ENCODE measurements around the gene MAGI1.

MAGI1 gene

DNA sequence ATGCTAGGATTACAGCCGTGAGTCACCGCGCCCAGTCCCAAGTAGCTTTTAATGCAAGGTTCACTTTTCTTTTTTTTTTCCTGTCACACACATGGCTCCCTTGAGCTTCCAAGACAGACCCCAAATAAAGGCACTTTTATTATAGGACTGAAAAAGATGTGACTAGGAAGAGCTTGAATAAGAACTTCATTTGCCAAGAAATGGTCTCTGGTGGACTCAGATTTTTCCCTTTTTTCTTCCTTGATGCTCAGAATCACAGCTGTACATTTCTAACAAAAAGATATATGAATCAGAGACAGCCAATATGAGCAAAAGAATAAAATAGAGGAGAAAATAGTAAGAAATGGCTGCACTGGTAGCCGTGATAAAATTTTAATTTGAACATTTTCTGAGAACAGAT, 337.2 kb downstream of the MAGI1 start:
- DNase-seq = no peak

DNA sequence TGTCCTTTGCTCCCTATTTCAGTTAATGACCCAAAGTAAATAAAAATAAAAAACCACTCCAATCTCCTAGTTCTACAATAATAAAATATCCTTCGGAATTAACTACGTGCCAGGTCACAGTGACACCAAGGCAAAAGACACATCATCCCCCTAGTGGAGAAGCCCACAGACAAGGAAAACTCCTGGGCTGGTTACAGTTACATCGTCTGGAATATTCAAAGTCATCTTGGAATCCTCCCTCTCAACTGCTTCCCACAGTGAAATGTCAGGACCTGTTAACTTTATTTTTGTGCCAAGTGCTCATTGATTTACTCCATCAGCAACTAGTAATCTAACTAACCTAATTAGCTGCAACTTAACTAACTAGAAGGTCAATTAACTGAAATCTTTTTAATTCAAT, 349.3 kb downstream of the MAGI1 start:
- DNase-seq = no peak

DNA sequence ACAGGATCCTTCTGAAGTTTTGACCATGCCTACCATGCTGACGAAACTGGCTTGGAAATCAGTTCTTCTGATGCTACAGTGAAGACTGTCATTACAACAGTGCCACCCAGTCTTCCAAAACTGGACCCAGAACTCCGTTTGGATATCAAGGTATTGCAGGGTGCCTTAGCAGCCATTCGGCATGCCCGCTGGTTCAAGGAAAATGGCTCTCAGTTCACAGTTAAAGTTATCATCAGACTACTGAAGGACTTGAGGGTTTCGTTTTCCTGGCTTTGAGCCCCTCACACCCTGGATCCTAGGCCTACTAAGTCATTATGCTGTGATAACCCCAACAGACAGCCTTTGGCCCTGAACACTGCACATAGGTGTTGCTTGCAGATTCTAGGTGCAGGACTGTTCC, 351.0 kb downstream of the MAGI1 start:
- no peak for DNase-seq

DNA sequence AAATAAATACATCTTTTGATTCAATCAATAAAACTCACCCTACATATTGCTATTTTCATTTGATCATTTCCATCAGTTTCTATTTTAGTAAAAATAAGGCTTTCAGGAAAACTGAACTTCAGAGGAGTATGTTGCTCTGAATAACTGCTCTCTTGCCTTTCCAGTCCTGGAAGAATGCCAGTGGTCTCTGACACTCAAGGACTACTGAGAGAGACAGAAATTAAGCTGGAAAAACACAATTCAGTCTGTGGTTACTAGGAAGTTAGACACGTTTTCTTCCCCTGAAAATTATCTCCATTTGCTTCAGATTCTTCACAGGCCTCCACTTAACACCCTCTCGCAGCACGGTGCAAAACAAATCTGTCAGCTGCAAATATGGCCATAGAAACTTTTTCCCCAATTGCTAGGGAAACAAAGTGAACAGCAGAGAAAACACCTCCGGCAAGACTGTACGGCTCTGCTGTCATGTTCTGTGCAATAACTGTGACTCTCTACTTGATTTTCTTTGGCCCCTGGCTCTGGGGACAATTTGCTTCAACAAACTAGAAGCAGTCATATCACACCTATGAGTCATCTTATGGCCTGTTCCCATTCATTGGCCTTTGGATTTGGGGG, 353.0 kb downstream of the MAGI1 start:
- no peak for DNase-seq

DNA sequence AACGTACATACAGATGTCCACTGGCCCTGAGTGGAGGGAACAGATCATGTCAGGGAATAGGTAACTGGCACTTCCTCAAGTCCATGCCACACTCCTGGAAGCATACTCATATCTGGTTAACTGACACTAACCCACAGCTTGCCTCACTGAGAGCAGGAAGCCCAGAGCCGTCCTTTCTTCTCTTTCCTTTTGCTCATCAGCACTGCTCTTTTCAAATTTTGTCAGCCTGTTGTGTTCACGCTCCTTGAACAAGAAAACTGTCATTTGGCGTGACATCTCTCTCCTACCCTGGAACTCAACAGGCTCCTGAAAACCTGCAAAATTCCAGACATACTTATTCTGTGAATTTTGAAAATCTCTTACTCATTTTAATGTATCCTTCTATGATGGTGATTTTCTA, 360.2 kb downstream of the MAGI1 start:
- DNase-seq = no peak

DNA sequence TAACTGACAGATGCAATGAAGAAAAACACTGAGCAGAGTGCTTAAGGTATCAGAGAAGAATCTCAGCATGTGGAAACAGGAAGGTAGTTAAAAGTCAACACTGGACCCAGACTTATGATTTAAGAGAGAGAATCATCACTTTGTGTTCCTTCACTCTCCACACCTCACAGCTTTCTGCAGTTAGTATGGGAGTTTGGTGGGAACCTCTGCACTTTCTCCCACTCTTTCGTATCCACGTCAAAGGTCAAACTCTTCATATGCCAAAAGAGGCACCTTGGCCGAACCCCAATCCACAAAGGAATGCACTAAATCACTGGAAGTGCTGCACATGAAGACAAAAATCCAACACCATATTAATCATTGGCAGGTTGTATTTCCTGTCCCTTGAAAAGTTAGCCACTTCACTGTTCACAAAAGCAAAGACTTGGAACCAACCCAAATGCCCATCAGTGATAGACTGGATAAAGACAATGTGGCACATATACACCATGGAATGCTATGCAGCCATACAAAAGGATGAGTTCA, 361.2 kb downstream of the MAGI1 start:
- DNase-seq = no peak

GRCh38 chr3:65676580-65676979, 362.1 kb downstream of the MAGI1 start:
- DNase-seq = no peak

GRCh38 chr3:65675011-65675410, 363.7 kb downstream of the MAGI1 start:
- DNase-seq = no peak

GRCh38 chr3:65674226-65674625, 364.5 kb downstream of the MAGI1 start:
- no peak for DNase-seq

DNA sequence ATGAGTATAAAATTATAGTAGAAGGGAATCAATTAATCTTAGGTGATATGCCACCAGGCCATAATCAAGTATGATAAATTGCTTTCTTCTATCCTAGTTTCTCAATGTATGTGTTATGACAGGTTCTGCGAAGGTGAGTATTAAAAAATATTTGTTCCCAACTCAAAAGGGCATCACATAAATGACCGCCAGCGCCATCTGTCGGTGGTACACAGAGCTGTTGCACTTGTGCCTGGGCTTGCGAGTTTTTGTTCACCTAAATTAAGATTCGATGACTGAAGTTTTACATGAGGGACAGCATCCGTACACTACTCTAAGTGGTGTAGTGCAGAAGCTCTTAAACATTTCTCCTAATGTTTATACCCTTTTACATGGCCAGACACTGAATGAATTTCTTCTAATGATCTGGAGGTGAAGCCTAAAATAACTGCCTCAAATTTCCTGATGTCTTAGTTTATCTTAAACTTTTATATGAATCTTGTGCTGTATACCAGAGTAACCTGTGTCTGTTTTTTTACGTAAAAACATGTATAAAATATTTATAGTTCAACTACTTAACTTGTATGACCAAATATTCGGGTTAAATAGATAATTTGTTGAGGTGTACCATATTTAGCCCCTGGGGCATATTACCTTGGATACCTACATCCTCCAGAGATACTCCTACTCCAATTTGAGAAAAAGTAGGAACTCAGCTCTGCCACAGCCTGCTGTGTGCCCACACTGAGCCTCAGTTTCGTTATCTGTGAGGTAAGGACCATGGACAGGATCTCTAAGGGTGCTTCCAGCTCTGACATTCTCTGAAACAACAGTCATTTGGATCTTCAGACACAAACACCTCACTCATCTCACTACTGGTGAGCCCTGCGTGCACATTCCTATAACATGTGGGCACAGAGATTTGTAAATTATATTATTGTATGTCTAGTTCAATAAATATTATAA, 365.6 kb downstream of the MAGI1 start:
- no peak for DNase-seq

DNA sequence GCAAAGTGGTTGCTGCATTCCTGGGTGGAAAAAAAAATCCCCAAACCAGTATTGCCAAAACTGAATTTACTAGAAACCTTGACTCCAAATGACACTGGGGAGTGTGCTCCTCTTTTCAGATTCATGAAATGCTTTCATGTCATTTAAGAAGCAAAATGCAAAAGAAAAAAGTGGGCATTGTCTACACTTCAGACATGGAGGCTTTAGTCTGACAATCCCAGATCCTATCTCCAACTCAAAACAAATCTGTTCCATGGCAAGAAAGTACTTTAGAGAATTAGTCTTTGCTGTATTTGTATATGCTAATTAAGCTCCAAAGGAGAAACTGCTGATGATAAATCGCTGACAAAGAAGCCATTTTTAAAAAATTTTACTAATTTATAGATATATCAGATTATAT, 366.7 kb downstream of the MAGI1 start:
- DNase-seq = no peak

DNA sequence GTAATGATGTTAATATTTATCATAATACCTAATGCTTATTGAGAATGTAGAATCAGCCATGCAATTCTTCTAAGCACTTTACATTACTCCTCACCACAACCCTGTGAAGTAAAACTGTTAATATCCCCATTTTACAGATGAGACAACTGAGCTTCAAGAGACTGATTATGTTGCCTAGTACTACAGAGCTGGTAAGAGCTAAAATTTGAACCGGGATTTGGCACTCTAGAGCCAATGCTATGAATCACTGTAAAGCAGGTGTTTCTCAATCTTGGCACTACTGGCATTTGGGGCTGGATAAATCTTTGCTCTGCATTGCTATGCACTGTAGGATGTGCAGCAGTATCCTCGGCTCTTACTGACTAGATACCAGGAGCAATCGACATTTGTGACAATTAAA, 367.7 kb downstream of the MAGI1 start:
- DNase-seq = no peak

GRCh38 chr3:65669163-65669875, 369.4 kb downstream of the MAGI1 start:
- DNase-seq = no peak

GRCh38 chr3:65667963-65668362, 370.8 kb downstream of the MAGI1 start:
- no peak for DNase-seq

DNA sequence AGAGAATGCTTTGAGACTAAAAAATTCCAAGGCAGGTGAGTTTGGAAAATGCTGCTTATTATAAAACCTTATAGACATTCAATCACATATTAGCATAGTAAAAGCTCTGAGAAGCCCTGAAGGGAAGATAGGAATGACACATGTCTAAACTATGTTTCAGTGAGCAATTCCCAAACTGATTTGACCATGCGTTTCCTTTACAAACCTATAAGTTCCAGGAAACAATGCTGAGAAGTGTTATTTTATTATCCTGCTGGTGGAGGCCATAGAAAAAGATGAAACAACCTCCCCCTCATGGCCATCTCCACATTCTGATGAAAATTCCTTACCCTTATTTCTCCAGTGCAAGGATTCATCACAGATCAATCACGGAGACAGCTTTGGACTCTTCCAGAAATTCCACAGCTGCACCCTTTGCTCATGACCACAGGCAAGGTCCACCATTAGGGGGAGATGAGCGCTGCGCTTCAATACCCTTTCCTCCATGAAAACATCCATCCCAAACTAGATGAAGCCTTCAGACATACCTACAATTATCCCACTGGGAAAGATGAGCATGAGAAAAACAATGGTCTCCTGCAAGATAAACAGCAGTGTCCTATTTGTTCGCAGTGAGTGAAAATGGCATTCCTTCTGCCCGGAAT, 372.1 kb downstream of the MAGI1 start:
- no peak for DNase-seq

DNA sequence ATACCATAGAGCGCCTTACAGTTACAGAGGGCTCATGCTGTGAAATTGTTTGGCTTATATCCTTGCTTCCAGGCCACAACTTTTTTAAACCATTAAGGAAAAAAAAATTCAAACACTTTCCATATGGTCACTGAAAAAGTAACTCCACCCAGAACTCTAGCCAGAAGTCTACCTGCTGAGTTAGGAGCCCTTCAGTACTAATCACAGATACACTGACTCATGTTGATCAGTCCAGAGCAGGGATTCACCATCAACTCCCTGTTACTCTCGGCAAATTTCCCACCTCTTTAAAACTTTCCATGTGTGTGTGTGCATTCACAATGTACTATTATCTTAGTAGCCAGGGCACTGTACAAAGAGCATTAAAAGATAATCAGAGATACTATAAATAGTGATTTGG, 372.8 kb downstream of the MAGI1 start:
- DNase-seq = no peak

DNA sequence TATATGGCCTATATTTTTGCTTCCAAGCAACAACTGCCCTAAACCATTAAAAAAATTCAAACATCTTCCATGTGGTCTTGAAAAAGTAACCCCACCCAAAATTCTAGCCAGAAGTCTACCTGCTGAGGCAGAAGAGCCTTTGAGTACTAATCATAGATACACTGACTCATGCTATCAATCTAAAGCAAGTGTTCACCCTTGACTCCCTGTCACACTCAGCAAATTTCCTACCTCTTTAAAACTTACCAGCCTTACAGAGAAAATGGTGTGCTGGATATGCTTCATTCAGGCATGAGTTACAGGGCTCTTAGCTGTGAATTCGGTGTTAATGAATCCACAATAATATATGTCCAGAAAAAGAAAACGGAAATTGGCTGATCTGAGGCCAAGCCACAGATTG, 373.8 kb downstream of the MAGI1 start:
- no peak for DNase-seq

GRCh38 chr3:65664446-65664845, 374.3 kb downstream of the MAGI1 start:
- no peak for DNase-seq

GRCh38 chr3:65662095-65662494, 376.6 kb downstream of the MAGI1 start:
- no peak for DNase-seq

DNA sequence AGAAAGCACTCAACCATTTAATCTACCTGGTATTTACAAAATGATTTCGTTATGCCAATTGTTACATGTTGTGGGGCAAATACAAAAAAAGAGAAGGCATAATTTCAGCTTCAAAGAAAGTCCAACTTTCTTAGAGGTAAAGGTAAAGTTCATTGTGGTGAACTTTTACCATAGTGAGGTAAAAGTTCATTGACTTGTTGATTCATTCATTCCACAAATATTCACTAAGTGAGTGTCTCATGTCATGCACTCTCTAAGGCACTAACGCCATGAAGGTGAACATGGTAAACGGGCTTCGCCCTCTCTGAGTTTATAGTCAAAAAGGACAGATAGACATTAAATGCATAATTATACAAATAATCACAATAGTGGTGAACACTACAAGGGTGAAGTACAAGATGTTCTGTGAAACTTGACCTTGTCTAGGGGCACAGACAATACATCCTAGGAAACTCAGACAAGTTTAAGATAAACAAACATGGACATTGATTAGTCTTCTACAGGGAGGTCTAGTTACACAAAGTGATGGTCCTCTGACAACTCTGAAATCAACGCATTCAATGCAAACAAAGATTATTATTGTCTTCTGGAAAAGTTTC, 378.6 kb downstream of the MAGI1 start:
- DNase-seq = no peak

DNA sequence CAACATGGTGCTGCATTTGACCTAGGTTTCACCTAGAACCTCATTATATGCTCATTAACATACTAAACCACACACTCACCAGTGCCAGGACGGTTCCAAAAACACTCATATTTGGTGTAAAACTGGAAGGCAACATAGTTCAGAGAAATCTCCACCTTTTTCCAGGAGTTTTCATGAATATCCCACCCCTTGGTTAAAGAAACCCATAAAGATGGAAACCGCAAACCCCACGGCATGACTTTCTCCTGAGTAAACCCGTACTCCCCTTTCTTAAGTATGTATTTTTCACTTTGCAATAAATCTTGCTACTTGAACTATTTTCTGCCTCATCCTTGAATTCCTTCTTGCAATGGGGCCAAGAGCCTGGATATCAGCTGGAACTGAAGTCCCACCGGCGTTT, 379.3 kb downstream of the MAGI1 start:
- DNase-seq = no peak

- no peak for DNase-seq
These were observed 380.3 kb downstream of the MAGI1 start for GRCh38 chr3:65658401-65658800.

DNA sequence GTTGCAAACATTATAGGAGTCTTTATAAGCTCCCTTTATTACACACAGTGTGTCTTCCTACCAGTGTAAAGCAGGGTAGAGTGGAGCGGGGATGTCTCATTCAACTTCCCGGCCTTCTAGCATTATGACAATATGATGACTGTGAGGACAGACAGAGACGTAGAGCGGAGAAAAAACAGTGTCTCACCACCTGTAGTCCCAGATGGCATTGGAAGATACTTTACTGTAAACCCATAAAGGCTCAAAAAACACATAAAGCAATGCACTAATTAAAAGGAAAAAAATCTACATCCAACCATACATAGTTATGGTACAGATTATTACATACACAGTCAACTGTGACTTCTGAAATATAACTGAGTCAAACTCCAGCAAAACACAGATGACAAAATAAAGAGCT, 383.7 kb downstream of the MAGI1 start:
- no peak for DNase-seq

All from cortex of kidney (tissue), 1 donor.